NT2/D1 (cell line): ENCODE data around the gene STRAP.

Source experiments
- SUZ12 ChIP-seq: IDR thresholded peaks from 2 replicates; pipeline ENCODE4 v1.6.1; 2011; ENCODE audit not compliant: insufficient read length, insufficient read depth; ENCODE audit errors: extremely low read depth
- ZNF274 ChIP-seq: IDR thresholded peaks from 2 replicates; pipeline ENCODE4 v1.6.1; 2011; ENCODE audit warnings: mild to moderate bottlenecking, low read depth, low read length

GRCh38 chr12:15937902-15938301, 55.7 kb downstream of the STRAP start:
- TF ChIP-seq SUZ12 (no peak), ZNF274 (no peak)
